ENCODE data around the gene RPTOR. TPM values are rescaled to one million over a fixed set of nuclear protein-coding genes. Genes with fewer than 3 reads are reported as not detected.

The RPTOR gene
- total RNA-seq, 1 donor from 2014 or later: 40.9 TPM

- no peak for DNase-seq
Observed at GRCh38 chr17:80643326-80644099, 98.9 kb downstream of the RPTOR start.

DNA sequence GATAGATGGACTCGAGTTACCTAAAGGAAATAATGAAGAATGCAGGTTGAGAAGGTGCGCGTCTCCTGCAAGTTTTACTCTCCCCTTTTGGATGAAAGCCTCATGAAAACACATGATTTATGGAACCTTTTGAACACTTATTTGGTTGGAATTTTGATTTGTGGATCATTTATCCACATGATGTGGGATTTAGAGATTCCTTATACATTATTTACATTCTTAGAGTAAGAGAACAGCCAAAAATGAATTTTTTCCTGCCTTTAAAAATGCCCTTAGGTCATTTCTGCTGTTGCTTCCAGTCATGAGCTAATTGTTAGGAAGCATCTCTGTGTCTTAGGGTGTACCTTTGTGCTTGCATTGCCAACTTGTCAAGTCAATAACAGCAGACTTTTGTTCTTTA is 99.9 kb downstream of the RPTOR start:
- DNase-seq: no peak

- no peak for DNase-seq
Observed at GRCh38 chr17:80645706-80646325, 101.2 kb downstream of the RPTOR start.

DNA sequence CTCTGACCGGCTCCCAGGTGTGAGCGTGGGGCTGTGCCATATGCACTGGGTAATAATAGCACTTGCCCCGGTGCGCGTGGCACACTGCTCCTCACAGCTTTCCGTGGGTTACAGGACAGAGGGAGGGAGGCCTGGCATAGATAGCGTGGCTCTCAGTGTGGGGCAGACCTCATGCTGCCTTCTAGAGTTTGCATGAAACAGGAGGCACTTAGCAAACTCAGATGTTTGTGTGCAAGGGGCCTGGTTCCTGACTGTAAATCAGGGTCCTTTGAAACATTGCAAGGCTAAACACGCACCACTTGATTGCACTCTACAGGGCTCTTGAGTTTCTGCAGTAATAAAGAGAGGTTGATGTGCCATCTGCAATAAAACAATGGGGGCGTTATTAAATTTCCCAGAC is 101.7 kb downstream of the RPTOR start:
- no peak for DNase-seq

DNA sequence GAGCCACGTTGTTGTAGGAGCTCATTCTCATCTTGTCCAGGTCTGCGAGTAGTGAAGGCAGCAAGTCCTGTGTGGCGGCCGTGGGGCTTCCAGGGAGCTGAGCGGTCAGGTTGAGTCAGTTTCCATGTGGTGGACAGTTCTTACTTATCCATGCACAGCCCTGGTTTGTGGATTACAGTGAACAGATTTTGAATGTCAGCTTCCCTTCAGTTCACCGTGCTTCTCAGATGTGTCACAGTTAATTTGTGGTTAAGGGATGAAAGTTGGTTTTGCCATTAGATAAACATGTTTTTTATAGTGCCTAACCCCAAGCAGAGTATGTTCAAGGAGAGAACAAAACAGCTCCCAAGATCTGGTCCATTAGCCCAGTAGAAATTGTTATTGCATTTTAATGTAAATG is 103.1 kb downstream of the RPTOR start:
- no peak for DNase-seq

DNA sequence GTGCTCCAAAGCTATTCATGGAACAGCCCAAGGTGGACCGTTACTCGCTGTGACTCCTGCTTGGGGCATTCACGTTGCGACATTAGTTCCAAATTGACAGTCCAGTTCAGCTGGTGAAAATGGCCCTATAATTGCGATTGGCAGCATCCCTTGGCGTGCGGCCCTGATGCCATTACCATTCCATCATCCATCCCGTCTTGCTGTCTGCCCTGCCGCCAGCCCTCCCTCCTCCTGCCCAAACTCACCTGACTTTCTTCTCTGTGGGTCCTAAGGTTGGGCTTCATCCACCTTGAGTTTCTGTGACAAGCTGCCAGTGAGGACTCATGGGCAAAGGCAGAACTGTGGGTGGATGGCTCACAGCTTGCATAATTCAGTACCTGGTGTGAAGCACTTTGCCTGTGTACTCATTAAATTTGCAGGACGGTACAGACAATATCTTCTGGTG is 104.6 kb downstream of the RPTOR start:
- DNase-seq: no peak

DNA sequence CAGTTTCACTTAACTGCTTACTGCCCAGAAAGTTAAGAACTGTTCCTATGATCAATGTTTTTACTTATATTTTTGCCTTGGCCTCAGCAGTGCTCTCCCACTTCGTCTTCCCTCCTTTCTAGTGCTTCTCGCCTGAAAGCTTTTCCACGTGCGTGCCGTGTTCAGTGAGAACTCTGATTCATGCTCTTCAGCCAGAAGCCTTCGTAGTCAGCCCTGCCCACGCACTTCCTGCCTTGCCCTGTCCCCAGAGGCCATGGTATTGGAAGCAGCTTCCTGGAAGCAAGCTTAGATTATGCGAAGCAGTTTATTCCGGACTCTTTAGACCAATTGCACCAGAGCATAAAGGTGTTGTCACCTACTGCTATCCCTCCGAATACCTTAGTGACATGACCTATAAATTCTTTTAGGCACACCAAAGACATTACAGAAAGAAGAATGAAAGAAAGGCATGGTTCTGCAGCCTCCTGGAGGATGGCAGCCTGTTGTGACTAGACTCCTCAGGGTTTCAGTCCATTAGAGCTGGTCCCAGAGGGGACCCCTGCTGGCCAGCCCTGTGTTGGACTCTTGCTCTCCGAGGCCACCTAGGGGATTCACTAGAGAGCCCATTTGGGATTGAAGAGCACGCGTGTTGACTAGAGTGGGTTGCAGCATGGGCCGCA is 105.2 kb downstream of the RPTOR start:
- peak; percentile 54 for DNase-seq

- no peak for DNase-seq
Observed at GRCh38 chr17:80650331-80650672, 105.7 kb downstream of the RPTOR start.

GRCh38 chr17:80650751-80651518 is 106.3 kb downstream of the RPTOR start:
- peak; percentile 41 for DNase-seq

- DNase-seq: no peak
Observed at GRCh38 chr17:80652756-80653330, 108.2 kb downstream of the RPTOR start.

GRCh38 chr17:80653856-80654255 is 109.2 kb downstream of the RPTOR start:
- DNase-seq: no peak

DNA sequence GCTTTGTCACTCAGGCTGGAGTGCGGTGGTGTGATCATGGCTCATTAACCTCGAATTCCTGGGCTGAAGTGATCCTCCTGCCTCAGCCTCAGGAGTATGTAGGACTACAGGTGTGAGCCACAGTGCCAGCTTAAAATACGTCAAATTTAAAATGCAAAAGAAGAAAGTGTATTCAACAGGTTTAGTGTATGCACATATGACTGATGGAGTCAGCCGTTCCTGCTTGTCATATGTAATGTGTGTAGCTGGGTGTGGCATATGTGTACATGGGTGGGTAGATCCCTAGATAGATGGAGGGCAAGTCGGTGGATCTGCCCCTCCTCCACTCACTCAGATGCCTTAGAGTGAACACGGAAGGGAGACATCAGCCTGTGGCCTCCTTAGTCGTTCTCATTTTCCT is 111.0 kb downstream of the RPTOR start:
- no peak for DNase-seq

- DNase-seq: no peak
Observed at GRCh38 chr17:80656590-80656989, 112.0 kb downstream of the RPTOR start.

DNA sequence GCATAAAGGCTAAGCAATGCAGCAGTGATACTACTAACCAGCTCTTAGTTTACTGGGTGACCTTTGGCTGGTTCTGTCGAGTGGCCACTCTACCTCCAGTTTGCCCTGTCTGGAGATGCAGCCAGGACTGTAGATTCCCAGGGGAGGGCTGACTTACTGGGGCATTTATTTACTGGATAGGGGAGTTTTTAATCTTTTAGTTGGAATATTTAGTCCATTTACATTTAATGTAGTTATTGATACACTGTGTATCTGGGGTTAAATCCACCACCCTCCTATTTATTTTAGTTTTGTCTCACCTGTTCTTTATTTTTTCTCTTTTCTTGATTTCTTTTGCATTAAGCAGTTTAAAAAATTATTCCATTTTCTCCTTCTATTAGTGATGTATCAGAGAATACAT is 112.9 kb downstream of the RPTOR start:
- no peak for DNase-seq

- DNase-seq: no peak
Observed at GRCh38 chr17:80658821-80659220, 114.2 kb downstream of the RPTOR start.

GRCh38 chr17:80659651-80660050 is 115.0 kb downstream of the RPTOR start:
- no peak for DNase-seq

DNA sequence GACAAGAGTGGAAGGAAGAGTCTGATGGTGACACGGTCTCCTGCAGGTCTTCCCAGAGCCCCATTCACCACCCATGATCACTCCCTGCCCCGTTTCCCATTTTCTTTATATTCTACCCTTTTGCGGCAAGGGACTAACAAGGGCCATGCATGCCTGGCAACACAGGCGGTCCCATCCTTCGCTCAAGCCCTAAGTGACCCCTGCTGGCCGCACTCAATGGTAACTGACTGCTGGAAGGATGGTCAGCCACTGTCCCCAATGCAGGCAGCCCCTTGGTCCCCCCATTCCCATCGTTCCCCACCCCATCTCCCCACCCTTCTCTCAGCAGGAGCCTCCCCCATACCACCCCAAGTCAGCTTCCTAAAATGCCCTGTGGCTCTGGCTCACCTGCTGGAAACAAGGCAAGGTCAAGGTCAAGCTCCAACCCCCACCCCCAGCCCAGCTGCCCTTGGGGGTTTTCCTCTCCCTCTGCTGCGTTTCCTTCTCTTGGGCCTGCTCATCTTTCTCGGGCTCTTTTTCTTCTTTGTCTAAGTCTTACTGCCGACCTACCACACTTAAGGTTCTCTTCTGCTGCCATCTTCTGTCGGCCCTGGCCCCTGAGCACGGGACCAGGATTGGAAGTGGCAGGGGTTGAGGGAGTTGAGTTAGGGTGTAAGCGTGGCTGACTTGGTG is 116.0 kb downstream of the RPTOR start:
- no peak for DNase-seq

DNA sequence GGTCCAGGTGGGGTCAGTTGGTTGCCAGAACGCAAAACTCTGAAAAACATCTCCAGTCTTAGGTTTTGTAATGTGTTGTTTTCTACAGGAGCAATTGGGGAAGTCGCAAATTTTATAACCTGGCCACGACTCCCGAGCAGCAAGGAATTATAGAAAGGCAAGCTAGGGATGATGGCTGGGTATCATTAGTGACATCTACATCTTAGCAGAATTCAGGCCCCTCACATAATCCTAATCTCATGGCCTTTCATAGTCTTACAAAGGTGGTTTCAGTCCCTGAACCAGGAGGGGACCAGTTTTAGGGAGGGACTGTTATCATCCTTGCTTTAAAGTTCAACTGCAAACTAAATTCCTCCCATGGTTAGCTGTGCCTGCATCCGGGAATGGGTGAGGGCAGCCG is 117.9 kb downstream of the RPTOR start:
- DNase-seq: no peak

GRCh38 chr17:80663781-80664206 is 119.2 kb downstream of the RPTOR start:
- DNase-seq: peak; percentile 14

DNA sequence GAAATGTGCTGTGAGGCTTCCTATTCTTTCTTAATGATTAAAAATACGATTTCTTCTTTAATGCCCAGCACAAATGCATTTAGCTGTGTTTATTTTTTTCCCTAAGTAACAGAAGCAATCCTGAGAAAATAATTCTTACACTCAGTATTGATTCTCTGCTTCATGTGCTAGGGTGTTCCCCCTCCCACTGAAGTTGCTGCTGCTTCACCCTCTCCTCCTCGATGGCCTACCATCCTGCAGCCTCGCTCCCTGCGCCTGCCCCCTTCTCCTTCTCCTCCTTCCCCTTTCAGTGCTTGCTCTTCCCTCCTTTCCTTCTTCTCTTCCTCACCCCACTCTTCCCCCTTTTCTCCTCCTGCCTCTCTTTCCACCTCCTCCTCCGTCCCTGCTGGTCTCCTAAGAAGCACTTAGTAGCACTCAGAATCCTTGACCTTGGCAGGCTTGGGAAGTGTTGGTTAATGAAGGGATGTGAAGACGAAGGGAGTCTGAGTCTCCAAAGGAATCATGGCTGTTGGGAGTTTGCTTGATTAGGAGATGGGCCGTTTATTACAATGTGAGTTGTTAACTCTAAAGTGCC is 119.7 kb downstream of the RPTOR start:
- DNase-seq: no peak

GRCh38 chr17:80665792-80666191 is 121.2 kb downstream of the RPTOR start:
- DNase-seq: no peak
